ENCODE results near the gene KCTD17.

KCTD17 gene

GRCh38 chr22:37065180-37065579 lies 13.6 kb downstream of the KCTD17 start:
- no peak for TF ChIP-seq CTCF (IDR thresholded peaks at IDR 0.05)
- no peaks in the 10 kb centered on the region for H3K4me1 ChIP-seq
- H3K9me3 ChIP-seq, result no peaks in the 10 kb centered on the region
- intact Hi-C loops (cut with DNase I; ENCODE audit: low total_unique reads), result no loop called here
- peaks cover 0 to 38% of the 10 kb centered on the region in 2 donors for H3K27me3 ChIP-seq
- no peak overlapping the region for H3K4me3 ChIP-seq
- no peak overlapping the region for H3K27ac ChIP-seq
- H3K36me3 ChIP-seq, result peaks cover 9 to 15% (median 11%) of the 10 kb centered on the region in 3 donors
- DNase-seq, result no peak

GRCh38 chr22:37065961-37066360 lies 14.4 kb downstream of the KCTD17 start:
- no peak overlapping the region for H3K27ac ChIP-seq
- H3K4me1 ChIP-seq, result no peaks in the 10 kb centered on the region
- peaks cover 3 to 7% (median 6%) of the 10 kb centered on the region in 3 donors for H3K36me3 ChIP-seq
- no peaks in the 10 kb centered on the region for H3K9me3 ChIP-seq
- DNase-seq, result no peak
- H3K27me3 ChIP-seq, result peaks cover 0 to 46% of the 10 kb centered on the region in 2 donors
- intact Hi-C loops (cut with DNase I; ENCODE audit: low total_unique reads), result no loop called here
- no peak for TF ChIP-seq CTCF (IDR thresholded peaks at IDR 0.05)
- H3K4me3 ChIP-seq, result no peak overlapping the region

DNA sequence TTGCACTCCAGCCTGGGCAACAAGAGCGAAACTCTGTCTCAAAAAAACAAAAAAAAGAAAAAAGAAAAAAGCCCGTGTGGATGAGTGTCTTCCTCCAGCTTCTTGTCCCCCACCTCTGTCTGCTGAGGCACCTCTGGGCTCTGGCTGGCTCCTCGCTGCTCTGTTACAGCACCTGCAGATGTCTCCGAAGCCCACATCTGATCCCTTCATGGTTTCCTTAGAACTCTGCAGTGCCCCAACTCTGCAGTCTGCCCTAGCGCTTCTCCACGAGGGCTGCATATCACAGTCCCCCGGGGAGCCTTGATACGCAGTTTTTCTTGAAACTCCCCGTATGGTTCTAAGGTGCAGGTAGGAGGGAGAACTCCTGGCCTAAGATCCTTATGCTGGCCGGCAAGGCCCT lies 15.9 kb downstream of the KCTD17 start:
- no peaks in the 10 kb centered on the region for H3K36me3 ChIP-seq
- H3K9me3 ChIP-seq, result no peaks in the 10 kb centered on the region
- H3K4me3 ChIP-seq, result no peak overlapping the region
- no peak for TF ChIP-seq CTCF (IDR thresholded peaks at IDR 0.05)
- peaks cover 0 to 46% of the 10 kb centered on the region in 2 donors for H3K27me3 ChIP-seq
- DNase-seq, result no peak
- H3K27ac ChIP-seq, result no peak overlapping the region
- no peaks in the 10 kb centered on the region for H3K4me1 ChIP-seq
- intact Hi-C loops (cut with DNase I; ENCODE audit: low total_unique reads), result no loop called here

- Histone ChIP-seq H3K4me1 (no peaks in the 10 kb centered on the region), H3K4me3 (no peak overlapping the region), H3K9me3 (no peaks in the 10 kb centered on the region), H3K27ac (no peak overlapping the region), H3K27me3 (peaks cover 0 to 48% of the 10 kb centered on the region in 2 donors), H3K36me3 (no peaks in the 10 kb centered on the region)
- intact Hi-C loops (cut with DNase I; ENCODE audit: low total_unique reads), result no loop called here
- DNase-seq, result no peak
- no peak for TF ChIP-seq CTCF (IDR thresholded peaks at IDR 0.05)
Observed at GRCh38 chr22:37068859-37069258, 17.3 kb downstream of the KCTD17 start.

DNA sequence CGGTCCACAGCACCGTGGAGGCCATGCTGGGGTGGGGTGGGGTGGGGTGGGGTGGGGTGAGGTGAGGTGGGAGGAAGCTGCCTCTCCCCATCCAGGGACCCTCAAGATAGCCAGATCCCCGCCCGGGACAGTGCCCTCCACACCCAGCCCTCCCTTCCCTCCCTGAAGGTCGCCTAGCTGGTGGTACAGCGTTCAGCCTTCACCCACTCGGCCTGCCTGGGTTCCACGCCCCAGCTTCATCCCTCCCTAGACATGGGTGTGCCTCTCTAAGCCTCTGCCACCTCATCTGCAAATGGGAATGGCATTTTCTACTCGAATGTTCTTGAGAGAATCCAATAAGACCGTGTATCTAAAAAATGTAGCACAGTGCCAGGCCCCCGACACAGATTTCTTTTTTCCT lies 17.8 kb downstream of the KCTD17 start:
- H3K4me1 ChIP-seq, result no peaks in the 10 kb centered on the region
- no peaks in the 10 kb centered on the region for H3K36me3 ChIP-seq
- no peak for TF ChIP-seq CTCF (IDR thresholded peaks at IDR 0.05)
- no peaks in the 10 kb centered on the region for H3K9me3 ChIP-seq
- no peak overlapping the region for H3K4me3 ChIP-seq
- no peak for DNase-seq
- H3K27ac ChIP-seq, result no peak overlapping the region
- H3K27me3 ChIP-seq, result peaks cover 0 to 50% of the 10 kb centered on the region in 2 donors
- intact Hi-C loops (cut with DNase I; ENCODE audit: low total_unique reads), result no loop called here

GRCh38 chr22:37069719-37070118 lies 18.2 kb downstream of the KCTD17 start:
- TF ChIP-seq CTCF (IDR thresholded peaks at IDR 0.05), result no peak
- H3K27me3 ChIP-seq, result peaks cover 0 to 54% of the 10 kb centered on the region in 2 donors
- H3K4me3 ChIP-seq, result no peak overlapping the region
- H3K27ac ChIP-seq, result no peak overlapping the region
- H3K36me3 ChIP-seq, result no peaks in the 10 kb centered on the region
- no peak for DNase-seq
- H3K4me1 ChIP-seq, result no peaks in the 10 kb centered on the region
- no peaks in the 10 kb centered on the region for H3K9me3 ChIP-seq
- intact Hi-C loops (cut with DNase I; ENCODE audit: low total_unique reads), result no loop called here
